ENCODE data around the gene LRRC10B.

- TF ChIP-seq, protein P1, sequence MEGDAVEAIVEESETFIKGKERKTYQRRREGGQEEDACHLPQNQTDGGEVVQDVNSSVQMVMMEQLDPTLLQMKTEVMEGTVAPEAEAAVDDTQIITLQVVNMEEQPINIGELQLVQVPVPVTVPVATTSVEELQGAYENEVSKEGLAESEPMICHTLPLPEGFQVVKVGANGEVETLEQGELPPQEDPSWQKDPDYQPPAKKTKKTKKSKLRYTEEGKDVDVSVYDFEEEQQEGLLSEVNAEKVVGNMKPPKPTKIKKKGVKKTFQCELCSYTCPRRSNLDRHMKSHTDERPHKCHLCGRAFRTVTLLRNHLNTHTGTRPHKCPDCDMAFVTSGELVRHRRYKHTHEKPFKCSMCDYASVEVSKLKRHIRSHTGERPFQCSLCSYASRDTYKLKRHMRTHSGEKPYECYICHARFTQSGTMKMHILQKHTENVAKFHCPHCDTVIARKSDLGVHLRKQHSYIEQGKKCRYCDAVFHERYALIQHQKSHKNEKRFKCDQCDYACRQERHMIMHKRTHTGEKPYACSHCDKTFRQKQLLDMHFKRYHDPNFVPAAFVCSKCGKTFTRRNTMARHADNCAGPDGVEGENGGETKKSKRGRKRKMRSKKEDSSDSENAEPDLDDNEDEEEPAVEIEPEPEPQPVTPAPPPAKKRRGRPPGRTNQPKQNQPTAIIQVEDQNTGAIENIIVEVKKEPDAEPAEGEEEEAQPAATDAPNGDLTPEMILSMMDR (conservative IDR thresholded peaks at IDR 0.05) = no peak
- no peak for TF ChIP-seq EZH2 (IDR thresholded peaks at IDR 0.05; ENCODE audit: low read depth)
Observed at GRCh38 chr11:61497876-61498275, 10.7 kb upstream of the LRRC10B start.

Data from PC-9 (cell line).